Hypothalamus (tissue), 51 donors: ENCODE results near the gene MKNK2.
A peak's percentile ranks its signal among the peaks of the same experiment; 100 is the strongest.

Experiments used
- DNase-seq, 51 donors: peaks; one replicate each; lab custom pipeline; 2025; lab: John Stamatoyannopoulos, UW

MKNK2 gene

DNA sequence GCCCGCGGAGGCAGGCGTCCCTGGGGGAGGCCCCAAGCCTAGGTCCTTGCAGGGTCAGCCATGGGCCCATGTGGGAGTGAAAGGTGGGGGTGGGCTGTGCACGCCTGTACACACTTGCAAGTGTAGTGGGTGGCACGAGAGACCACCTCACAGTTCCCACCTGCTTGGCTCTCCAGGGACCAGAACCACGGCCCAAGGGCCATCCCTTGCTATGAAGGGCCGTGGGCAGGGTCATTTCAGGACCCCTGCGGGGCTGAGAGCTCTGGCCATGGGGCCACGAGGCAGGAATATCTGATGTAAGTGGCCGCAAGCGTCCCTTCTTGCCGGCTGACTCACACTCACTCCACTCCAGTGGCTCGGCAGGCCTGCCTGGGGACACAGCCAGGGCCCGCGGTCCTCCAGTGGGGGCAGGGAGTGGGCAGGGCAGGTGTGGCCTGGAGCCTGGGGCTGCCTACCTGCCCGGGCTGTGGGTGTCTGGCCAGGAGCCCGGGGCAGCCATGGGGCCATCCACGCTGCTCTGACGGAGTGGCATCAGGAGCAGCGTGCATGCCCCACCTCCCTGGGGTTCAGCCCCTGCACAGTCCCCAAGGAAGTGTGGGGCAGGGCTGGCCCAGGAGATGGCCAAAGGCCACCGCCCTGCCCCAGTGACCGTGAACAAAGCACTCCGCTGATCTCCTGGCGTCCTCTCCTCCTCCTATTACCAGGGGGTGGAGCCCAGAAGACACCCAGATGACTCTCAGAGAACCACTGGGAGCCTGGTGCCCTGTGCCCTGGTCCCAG is 8.6 kb upstream of the MKNK2 start:
- DNase-seq, result peak in 37 of 51 donors; percentile 17 to 78 (median 54)

DNA sequence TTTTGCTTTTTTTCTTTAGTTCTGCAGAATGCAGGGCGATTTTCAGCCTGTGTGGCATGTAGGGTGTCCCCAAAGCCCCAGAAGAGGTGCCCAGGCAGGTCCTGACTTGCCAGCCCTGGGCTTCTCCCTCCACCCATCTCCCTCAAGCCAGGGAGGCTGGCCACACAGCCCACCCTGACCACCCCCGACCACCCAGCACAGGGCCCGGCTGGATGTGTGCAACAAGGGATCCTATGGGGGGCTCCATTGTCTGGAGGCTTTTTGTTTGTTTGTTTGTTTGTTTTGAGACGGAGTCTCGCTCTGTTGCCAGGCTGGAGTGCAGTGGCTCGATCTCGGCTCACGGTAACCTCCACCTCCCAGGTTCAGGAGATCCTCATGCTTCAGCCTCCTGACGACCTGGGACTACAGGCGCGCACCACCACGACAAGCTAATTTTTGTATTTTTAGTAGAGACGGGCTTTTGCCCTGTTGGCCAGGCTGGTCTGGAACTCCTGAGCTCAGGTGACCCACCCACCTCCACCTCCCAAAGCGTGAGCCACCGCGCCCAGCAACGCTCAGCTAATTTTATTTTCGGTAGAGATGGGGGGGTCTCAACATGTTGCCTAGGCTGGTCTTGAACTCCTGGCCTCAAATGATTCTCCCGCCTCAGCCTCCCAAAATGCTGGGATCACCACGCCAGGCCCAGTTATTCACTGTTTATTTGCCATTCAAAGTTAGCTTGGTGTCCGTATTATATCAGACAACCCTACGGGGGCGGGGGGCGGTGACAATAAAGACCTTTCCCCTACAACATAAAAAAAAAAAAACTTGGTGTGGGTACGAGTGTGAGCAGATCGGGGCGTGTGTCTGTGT is 7.8 kb upstream of the MKNK2 start:
- DNase-seq, result no peak

DNA sequence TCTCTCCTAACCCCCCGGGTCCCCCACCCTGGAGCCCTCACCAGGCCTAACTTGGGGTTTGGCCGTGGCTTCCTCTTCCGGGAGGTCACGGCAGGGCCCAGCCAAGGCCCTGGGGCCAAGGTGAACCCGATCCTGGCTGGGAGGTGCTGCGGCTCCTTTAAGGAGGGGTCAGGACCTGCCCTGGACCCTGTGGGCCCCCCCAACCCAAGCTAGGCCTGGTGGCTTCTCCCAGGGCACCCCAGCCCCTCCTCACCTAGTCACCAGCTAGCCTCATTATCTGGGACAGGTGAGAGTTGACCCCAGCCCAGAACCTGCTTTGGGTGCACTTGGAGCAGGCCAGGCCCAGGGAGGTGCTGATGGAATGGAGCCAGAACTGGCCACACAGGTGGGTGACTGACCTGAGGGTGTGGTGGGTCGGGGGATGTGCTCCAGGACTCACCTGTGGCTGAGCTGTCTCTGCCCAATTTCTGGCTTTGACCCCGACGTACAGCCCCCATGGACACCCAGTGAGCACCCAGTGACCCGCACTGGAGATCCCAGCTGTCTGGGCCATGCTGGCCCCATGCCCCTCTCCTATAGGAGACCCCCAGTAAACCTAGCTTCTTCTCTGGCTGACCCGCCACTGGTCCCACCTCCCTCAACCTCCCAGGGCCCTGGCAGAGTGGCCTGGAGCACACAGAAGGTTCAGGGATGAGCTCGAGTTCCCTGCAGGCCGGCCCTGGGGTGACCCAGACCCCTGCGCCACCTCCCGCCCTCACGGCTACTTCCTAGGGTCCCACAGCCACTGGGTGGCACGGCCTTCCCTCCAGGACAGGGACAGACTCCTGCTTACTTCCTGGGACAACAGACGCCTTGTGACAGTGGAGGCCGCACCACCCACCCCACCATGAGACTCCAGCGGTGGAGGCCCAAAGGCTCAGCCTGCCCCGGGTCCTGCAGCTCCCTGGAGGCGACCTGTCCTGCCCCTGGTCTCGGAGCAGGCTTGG is 6.7 kb upstream of the MKNK2 start:
- no peak for DNase-seq

DNA sequence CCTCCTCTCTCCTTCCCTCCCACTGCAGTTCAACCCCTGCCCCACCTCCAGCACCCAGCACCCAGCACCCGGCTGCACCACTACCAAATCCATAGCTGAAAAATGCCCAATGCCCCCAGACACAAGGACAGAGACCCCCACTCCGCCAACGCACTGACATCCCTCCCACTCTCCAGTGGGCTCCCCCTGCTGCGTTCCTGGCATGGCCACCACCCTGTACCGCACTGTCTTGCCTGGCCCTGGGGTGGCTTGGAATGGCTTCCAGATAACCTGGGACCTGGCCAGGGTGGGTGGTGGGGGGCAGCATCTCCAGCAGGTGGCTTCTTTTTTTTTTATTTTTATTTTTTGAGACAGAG is 5.8 kb upstream of the MKNK2 start:
- no peak for DNase-seq

DNA sequence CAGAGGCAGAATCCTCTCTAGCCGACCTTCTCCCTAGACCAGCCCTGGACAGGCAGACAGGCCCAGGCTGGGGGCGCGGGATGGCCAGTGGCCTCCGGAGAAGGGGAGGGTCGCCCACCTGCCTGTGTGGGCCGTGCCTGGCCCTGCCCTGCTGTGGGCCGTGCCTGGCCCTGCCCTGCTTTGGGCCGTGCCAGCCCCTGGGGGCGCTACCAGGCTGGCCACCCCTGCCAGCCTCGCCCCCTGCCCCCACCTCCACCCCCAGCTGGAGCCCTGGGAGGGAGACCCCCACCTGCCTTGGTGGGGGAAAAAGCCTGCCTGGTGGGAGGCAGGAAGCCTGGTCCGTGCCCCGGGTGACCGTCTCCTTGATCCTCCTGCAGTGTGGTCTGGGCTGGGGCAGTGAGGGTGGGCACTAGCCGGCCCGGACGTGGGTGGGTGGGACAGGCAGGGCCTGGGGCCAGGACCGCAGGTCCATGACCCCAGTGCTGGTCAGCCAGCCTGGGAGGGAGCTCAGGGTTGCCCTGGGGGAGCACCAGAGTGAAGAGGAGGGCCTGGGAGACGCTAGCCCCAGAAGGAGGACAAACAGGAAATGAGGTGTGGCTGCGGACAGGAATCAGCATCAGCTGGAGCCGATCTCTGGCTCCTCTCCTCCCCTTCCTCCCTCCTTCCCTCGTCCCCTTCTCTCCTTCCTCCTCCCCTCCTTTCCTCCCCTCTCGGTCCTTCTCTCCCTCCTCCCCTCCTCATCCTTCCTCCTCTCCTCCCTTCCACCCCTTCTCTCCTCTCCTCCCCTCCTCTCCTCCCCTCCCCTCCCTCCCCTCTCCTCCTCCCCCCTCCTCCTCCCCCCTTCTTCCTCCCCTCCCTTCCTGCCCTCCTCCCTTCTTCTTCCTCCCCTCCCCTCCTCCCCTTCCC is 5.1 kb upstream of the MKNK2 start:
- peak in 1 of 51 donors; percentile 8 for DNase-seq

DNA sequence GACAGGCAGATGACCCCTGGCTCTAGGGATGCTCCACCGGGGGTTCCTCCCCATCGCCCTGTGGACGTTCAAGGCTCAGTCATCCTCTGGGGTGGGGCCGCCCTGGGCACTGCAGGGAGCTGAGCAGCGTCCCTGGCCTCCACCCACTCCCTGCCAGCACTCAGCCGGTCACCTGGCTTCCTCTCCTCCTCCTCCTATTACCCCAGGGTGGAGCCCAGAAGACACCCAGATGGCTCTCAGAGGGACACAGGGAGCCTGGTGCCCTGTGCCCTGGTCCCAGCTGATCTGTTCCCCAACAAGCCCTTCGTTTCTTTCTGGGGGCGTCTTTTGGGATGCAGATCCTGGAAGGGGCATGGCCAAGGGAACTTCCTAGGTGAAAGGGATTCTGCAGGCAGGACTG is 3.7 kb upstream of the MKNK2 start:
- DNase-seq, result no peak

DNA sequence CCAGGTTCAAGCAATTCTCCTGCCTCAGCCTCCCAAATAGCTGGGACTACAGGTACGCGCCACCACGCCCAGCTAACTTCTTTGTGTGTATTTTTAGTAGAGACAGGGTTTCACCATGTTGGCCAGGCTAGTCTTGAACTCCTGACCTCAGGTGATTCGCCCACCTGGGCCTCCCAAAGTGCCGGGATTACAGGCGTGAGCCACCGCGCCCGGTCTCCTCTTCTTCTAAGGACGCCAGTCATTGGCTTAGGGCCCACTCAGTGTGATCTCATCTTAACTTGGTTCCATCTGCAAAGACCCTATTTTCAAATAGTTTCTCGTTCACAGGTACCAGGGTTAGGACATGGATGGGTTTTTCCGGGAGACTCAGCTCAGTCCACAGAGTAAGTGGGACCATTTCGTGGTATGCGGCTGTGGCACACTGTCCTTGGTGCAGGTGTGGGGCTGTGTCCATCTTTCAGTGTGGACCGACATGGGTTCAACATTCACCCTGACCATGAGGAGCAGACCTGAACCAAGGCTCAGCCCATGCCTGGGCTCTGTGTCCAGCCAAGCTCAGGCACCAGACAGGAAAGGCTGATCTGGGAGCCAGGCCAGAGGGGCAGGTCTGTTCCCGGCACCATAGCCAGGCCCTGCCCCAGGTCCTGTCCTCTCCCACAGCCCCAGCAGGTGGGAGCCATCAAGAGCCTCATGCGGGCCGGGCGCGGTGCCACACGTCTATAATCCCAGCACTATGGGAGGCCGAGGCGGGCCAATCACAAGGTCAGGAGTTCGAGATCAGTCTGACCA is 2.8 kb upstream of the MKNK2 start:
- peak in 1 of 51 donors; percentile 11 for DNase-seq

DNA sequence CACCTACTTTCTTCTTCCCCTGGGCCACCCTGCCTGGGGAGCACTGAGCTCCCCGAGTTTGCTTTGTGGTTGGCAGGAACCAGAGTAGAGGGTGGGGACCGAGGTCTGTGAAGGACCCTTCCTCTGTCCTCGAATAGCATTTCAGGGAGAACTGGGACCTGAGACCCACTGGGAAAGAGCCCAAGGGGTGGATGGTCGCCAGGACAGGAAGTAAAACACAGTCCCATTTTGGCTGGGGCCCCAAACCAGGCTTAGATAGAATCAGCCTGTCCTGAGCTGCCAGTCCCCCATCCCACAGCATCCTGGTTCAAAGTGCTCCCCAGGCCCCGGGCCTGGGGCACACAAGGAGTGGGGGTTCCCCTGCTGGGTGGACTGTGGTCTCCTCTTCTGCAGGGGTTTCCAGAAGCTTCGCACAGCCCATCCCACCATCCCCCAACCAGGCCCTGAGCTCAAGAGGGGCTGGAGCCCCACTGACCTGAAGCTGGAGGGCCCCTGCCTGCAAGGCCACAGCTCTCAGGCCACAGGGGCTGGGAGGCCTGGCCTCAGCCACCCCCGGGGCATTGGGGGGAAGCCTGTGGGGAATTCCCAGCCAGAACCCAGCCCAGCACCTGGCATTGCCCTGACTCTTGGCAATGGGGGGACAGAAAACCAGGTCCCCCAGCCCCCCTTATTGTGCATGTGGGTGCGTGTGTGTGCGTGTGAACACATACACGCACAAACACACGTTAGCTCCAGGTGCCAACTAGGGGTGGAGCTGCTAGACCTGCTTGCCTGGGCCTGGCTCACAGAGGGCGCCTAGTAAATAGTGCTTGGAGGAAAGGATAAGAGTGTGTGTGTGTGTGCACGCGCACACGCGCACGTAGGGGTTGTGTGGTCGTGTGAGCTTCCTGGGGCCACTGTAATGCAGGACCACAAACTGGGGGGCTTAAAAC is 995 bp upstream of the MKNK2 start:
- peak in 10 of 51 donors; percentile 19 to 54 (median 33) for DNase-seq

DNA sequence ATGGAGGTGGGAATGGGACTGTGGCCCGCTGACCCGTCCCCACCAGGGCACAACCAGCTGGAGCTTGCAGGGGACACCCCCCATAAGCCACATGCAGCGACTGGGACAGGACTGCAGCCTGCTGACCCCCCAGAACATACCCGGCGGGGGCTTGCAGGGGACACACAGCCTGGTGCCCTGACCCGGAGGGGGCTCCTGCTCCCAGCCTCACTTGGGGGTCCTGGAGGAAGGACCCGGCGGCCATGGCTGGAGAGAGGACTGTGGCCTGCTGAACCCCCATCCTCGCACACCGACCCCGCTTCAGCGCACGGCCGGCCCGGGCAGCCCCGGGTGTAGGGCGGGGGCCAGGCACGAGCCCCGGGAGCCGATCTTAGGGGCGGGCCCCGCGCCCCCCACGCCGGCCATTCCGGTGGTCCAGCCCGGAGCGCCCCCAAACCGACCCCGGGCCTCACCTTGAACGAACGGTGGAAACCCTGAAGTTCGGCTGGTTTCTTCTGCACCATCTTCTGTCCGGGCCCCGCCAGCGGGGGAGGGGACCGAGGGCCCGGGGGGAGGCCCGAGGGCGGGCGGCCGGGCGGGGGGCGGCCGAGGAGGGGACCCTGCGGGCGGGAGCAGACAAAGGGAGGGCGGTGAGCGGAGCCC is 574 bp downstream of the MKNK2 start:
- peak in 6 of 51 donors; percentile 52 to 59 (median 56) for DNase-seq

DNA sequence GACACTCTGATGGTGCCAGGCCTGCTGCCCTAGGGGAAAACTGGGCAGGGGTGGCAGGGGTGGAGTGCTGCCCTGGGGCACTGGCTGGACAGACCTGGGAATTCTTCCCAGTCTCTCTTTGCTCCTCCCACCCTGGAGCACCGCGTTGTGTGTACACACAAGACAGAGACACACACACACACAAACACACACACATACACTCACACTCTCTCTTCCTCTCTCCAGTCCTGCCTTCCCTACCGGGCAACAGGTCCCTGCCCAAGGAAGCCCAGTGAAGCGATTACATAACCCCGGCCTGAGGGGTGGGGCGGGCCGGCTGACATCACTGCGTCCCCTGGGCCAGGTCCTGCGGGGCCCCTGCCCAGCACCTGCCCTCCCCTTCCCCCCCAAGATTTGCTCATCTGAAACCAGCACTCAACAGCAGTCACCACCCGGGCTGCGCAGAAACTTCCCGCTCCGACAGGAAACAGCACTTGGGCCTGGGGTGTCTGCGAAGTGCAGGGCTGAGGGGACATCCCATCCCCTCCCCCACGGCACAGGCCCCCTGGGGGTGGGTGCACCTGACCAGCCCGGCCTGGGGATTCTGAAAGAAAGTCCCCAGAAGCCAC is 1.2 kb downstream of the MKNK2 start:
- DNase-seq, result peak in 47 of 51 donors; percentile 20 to 86 (median 68)

DNA sequence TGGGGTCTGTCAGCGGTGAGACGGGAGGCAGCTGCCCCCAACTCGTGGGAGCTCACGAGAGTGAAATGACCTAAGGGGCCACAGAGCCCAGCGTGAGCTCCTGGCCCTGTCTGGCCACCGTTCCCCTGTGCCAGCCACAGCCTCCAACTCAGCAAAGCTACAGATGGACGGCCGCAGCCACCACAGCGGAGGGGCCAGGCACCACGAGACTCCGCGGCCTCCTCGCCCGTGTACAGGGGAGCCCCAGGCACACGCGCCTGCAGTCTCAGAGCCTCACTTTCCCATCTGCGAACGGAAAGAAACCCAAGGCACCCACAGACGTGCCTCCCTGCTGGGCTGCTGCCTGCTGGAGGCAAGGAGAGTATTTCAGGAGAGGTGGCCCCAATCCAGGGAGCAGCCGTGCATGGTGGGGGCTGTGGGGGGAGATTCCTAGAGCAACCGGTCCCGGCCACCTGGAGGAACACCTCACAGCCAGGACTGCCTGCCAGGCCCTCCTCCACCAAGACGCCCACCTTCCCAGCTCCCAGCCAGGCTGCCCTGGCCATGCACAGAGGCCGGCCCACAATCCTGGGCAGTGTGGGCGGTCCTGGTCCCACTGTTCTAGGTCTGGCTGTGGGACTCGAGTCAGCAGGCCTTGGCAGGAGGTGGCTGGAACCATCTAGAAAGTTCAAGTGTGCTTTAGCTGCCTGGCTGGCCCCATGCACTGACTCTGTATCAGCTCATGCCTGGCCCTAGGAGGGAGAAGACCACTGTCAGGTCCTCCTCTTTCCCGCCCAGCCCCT is 1.9 kb downstream of the MKNK2 start:
- DNase-seq, result peak in 30 of 51 donors; percentile 42 to 83 (median 71)

DNA sequence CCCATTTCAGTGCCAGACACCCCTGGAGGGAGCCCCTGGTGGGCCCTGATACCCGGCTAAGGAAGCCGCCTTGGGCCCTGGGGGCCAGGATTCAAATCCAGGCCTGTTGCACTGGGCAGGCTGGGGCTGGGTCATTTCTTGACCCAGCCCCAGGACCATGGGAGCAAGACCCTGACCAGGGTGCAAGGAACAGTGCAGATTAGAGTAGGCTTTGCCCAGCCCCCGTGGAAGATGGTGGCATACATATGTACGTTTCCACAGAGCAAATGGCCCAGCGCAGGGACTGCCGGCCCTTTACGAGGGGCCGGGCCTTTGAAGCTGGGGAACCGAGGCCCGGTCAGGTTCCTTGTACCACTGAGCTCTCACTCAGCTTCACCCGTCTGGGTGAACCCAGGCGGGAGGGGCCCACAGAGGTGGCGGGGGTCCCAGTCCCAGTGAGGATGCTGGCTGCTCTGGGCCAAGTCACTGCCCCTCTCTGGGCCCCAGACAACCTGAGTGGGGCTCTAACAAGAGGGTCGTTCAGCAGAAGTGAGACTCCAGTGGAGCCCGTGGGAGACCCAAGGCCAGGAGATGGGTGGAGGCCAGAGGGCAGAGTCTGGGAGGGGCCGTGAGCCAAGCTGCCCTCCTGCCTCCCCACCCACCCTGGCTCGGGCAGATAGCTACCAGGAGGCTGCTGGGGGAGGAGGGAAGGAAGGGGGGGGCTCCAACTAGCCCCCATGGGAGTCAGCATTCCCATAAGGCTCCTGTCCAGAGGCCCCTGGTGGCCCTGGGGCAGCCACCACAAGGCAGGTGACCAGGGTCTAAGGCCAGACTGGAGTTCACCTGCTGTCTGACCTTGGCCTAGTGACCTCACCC is 2.7 kb downstream of the MKNK2 start:
- DNase-seq, result no peak

DNA sequence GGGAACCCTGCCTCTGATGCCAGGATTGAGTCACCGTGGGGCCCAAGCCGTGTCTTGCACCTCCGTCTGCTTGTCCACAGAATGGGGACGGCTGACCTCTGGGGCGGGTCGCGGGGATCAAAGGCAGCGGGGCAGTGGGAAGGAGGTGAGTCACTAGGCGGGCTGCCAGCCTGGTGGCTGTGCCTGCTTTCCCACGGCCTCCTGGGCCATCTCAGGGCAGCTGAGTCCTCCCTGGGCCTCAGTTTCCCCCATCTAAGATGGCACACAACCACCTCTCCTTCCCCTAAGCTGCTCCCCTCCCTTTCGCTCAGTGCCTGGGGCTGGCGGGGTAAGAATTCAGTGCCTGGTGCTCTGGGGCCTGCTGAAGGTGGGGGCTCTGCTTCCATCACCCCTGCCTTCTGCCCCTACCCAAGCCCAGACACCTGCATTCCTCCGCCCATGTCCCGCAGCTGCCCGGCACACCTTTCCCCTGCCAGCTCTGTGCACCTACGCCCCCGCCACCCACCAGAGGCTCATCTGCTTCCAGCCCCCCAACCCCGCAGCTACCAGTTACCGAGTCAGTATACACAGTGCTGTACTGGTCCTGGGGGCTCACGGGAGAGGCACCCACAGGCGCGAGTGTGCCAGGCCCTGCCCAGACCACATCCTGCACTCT is 3.5 kb downstream of the MKNK2 start:
- DNase-seq, result peak in 9 of 51 donors; percentile 10 to 74 (median 34)

DNA sequence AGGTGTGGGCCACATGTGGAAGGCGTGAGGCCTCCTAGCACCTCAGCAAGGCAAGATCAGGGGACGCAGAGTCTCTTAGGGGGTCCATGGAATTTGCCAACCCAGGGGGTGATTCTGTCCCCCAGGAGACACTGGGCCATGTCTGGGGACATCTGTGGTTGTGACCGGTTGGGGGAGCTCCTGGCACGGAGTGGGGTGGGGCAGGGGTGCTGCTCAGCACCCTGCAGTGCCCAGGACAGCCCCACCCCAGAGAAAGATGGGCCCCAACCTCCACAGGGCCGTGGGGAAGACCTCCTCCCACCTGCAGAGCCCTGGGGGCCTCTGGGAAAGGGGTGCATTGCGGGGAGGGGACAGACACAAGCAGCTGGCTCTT is 4.0 kb downstream of the MKNK2 start:
- DNase-seq, result no peak
